Measurements from ENCODE around the gene LSS. TPM values are rescaled to one million over a fixed set of nuclear protein-coding genes. Genes with fewer than 3 reads are reported as not detected.

Gene LSS
- total and polyA plus RNA-seq, 10 of the 15 experiments (the other 5 are each of a cell fraction or from before 2014, with no cell fraction given), result 2.9 to 82.4 (median 27.5) TPM

DNA sequence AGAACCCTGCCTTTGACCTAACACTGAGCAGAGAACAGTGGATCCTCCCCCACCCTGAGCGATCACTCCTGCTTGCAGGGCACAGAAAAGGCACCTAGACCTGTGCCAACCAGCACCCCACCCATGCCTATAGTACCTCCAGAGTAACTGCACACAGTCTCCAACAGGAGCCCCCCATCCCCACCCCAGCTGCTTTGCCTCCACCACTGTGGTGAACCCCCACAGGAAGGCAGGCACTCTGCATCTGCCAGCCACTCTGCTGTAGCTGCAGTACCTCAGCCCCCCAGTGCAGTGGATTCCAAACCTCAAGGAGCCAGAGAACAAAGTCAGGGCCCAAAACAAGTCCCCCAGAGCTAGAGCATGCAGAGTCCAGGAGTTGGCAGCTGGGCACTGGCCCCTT, 55.0 kb downstream of the LSS start:
- no peak for ATAC-seq
- no peaks in the 10 kb centered on the region for H3K79me2 ChIP-seq (ENCODE audit: control insufficient read depth, insufficient read depth, low read length)
- no peak overlapping the region for H3K27ac ChIP-seq (ENCODE audit: control insufficient read depth, insufficient read depth)
- no TSS peak for BruUV-seq (replicated peaks)
- FAIRE-seq, result no peak
- no peak overlapping the region for H3K4me2 ChIP-seq (ENCODE audit: control insufficient read depth, insufficient read depth)
- peaks cover 2% of the 10 kb centered on the region; the same call in 1 of the 3 replicates for H3K9me3 ChIP-seq (replicated peaks; ENCODE audit: control insufficient read depth, insufficient read depth, low read length)
- POLR2A ChIA-PET, result interaction anchor here (0.5 kb wide), 1 partner anchor 11 kb away, joined by 3 read pairs; no protein-coding TSS in a partner anchor
- no peak overlapping the region for H2AFZ ChIP-seq (ENCODE audit: control insufficient read depth, low read depth, low read length)
- RAD21 ChIA-PET (ENCODE audit: unreplicated experiment), result no interaction called here
- CTCF ChIA-PET, result no interaction called here
- no peak overlapping the region for H3K4me3 ChIP-seq
- in situ Hi-C loops (cut with MboI), result no loop called here
- no peaks in the 10 kb centered on the region for H3K27me3 ChIP-seq (replicated peaks in 1 of 2; ENCODE audit: control insufficient read depth in 2 of 2, insufficient read depth in 2 of 2, low read length in 1 of 2)
- no peaks in the 10 kb centered on the region; the same call in 1 of the 2 replicates for H3K4me1 ChIP-seq (ENCODE audit: control insufficient read depth, insufficient read depth, low read length)
- TF ChIP-seq SPI1 (IDR thresholded peaks at IDR 0.05; ENCODE audit: borderline replicate concordance, insufficient read depth, low read depth, low read length) (no peak), MYB (IDR thresholded peaks at IDR 0.05; ENCODE audit: borderline replicate concordance, low read depth, low read length) (no peak), HDAC6 (IDR thresholded peaks at IDR 0.05; ENCODE audit: unreplicated experiment) (no peak), BHLHE40 (IDR thresholded peaks at IDR 0.05; ENCODE audit: borderline replicate concordance in 1 of 2, low read depth in 2 of 2, low read length in 1 of 2) (no peak), RELB (IDR thresholded peaks at IDR 0.05; ENCODE audit: low read depth) (no peak), BCLAF1 (IDR thresholded peaks at IDR 0.05) (no peak), CHD1 (IDR thresholded peaks at IDR 0.05; ENCODE audit: low read depth, low read length) (no peak), SMC3 (IDR thresholded peaks at IDR 0.05; ENCODE audit: borderline replicate concordance, low read length) (no peak), JUND (IDR thresholded peaks at IDR 0.05; ENCODE audit: low read depth, low read length) (no peak), BCL11A (IDR thresholded peaks at IDR 0.05; ENCODE audit: low read depth, low read length) (no peak), SUZ12 (IDR thresholded peaks at IDR 0.05; ENCODE audit: unreplicated experiment) (no peak), SUPT20H (IDR thresholded peaks at IDR 0.05; ENCODE audit: borderline replicate concordance, control insufficient read depth, low read depth, low read length) (no peak), SMAD1 (IDR thresholded peaks at IDR 0.05; ENCODE audit: low read depth, partially characterized antibody) (no peak), IRF4 (IDR thresholded peaks at IDR 0.05; ENCODE audit: low read depth, low read length) (no peak), NR2C2 (IDR thresholded peaks at IDR 0.05; ENCODE audit: borderline replicate concordance, control insufficient read depth, insufficient read length, low read depth) (no peak), NR2F1 (conservative IDR thresholded peaks at IDR 0.05) (no peak), BRCA1 (IDR thresholded peaks at IDR 0.05; ENCODE audit: low read depth, low read length) (no peak)
- TF ChIP-seq, protein P1, sequence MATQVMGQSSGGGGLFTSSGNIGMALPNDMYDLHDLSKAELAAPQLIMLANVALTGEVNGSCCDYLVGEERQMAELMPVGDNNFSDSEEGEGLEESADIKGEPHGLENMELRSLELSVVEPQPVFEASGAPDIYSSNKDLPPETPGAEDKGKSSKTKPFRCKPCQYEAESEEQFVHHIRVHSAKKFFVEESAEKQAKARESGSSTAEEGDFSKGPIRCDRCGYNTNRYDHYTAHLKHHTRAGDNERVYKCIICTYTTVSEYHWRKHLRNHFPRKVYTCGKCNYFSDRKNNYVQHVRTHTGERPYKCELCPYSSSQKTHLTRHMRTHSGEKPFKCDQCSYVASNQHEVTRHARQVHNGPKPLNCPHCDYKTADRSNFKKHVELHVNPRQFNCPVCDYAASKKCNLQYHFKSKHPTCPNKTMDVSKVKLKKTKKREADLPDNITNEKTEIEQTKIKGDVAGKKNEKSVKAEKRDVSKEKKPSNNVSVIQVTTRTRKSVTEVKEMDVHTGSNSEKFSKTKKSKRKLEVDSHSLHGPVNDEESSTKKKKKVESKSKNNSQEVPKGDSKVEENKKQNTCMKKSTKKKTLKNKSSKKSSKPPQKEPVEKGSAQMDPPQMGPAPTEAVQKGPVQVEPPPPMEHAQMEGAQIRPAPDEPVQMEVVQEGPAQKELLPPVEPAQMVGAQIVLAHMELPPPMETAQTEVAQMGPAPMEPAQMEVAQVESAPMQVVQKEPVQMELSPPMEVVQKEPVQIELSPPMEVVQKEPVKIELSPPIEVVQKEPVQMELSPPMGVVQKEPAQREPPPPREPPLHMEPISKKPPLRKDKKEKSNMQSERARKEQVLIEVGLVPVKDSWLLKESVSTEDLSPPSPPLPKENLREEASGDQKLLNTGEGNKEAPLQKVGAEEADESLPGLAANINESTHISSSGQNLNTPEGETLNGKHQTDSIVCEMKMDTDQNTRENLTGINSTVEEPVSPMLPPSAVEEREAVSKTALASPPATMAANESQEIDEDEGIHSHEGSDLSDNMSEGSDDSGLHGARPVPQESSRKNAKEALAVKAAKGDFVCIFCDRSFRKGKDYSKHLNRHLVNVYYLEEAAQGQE (IDR thresholded peaks at IDR 0.05; ENCODE audit: low read depth, low read length), result no peak
- 0% methylated on average over 1 of the region's 1 CpG for WGBS (ENCODE audit: insufficient coverage, insufficient replicate concordance, low lambda C conversion rate, missing lambda C conversion rate)
- no peak overlapping the region for H3K9ac ChIP-seq (ENCODE audit: control insufficient read depth, insufficient read depth, low read length)
- H3K36me3 ChIP-seq (ENCODE audit: control insufficient read depth in 2 of 2, insufficient read depth in 2 of 2, low read length in 1 of 2), result no peaks in the 10 kb centered on the region
- no peak for DNase-seq (ENCODE audit: low read depth, low spot score)
- H4K20me1 ChIP-seq (ENCODE audit: control insufficient read depth, insufficient read depth), result no peaks in the 10 kb centered on the region
- intact Hi-C loops (cut with micrococcal nuclease; ENCODE audit: unreplicated experiment), result no loop called here
- SMC1A ChIA-PET (ENCODE audit: uncharacterized antibody, unreplicated experiment), result no interaction called here

Data from GM12878 (cell line).